Measurements from ENCODE around the gene ATF7IP2. TPM values are rescaled to one million over a fixed set of nuclear protein-coding genes. Genes with fewer than 3 reads are reported as not detected.

Gene ATF7IP2
- total and polyA plus RNA-seq, 2 of the 13 experiments (the other 11 are each of a cell fraction or from before 2014, with no cell fraction given), result 117 to 217 TPM

GRCh38 chr16:10355589-10355988 lies 30.3 kb upstream of the ATF7IP2 start (continued):
- TF ChIP-seq ZBTB33 (CRISPR knock-in tag; IDR thresholded peaks at IDR 0.05), result peak; percentile 55; the same call in 1 of the 2 replicates
- TF ChIP-seq MYNN (CRISPR knock-in tag; IDR thresholded peaks at IDR 0.05; ENCODE audit: low read depth), result no peak
- TF ChIP-seq PRPF4 (IDR thresholded peaks at IDR 0.05; ENCODE audit: low read depth, low read length, poor library complexity, severe bottlenecking), result peak; percentile 66
- no peak for TF ChIP-seq SCMH1 (CRISPR knock-in tag; IDR thresholded peaks at IDR 0.05; ENCODE audit: borderline replicate concordance)
- TF ChIP-seq BRD4 (CRISPR knock-in tag; IDR thresholded peaks at IDR 0.05), result no peak

- FAIRE-seq, result no peak
- CTCF ChIA-PET (ENCODE audit: low intra/inter-chr PET ratio, low total read pairs), result no interaction called here
- TF ChIP-seq POLR2A (IDR thresholded peaks at IDR 0.05; ENCODE audit: insufficient read depth in 1 of 2, low read depth in 2 of 2, low read length in 2 of 2), result no peak
- TF ChIP-seq ZBTB42 (CRISPR knock-in tag; IDR thresholded peaks at IDR 0.05), result no peak
- no peak for TF ChIP-seq ZNF577 (CRISPR knock-in tag; IDR thresholded peaks at IDR 0.05; ENCODE audit: borderline replicate concordance, low read depth)
- TF ChIP-seq KMT2B (CRISPR knock-in tag; IDR thresholded peaks at IDR 0.05), result no peak
- no peak for TF ChIP-seq ZNF720 (CRISPR knock-in tag; IDR thresholded peaks at IDR 0.05)
- TF ChIP-seq SPEN (CRISPR knock-in tag; IDR thresholded peaks at IDR 0.05; ENCODE audit: low read depth), result no peak
- peak; percentile 51; the same call in 1 of the 2 replicates for TF ChIP-seq FOXO1 (CRISPR knock-in tag; IDR thresholded peaks at IDR 0.05)
- TF ChIP-seq MIER2 (CRISPR knock-in tag; IDR thresholded peaks at IDR 0.05), result no peak
- peak; percentile 68; the same call in 1 of the 2 replicates for TF ChIP-seq SSRP1 (CRISPR knock-in tag; IDR thresholded peaks at IDR 0.05)
- TF ChIP-seq ZBTB46 (CRISPR knock-in tag; IDR thresholded peaks at IDR 0.05; ENCODE audit: borderline replicate concordance), result no peak
- no peak for TF ChIP-seq ZNF124 (CRISPR knock-in tag; IDR thresholded peaks at IDR 0.05)
- no peak; the same call in 1 of the 2 replicates for TF ChIP-seq THRA (CRISPR knock-in tag; IDR thresholded peaks at IDR 0.05; ENCODE audit: borderline replicate concordance)
- no peak for TF ChIP-seq PHF5A (CRISPR knock-in tag; IDR thresholded peaks at IDR 0.05; ENCODE audit: low read depth, unreplicated experiment)
Measured at GRCh38 chr16:10356870-10357842, 28.7 kb upstream of the ATF7IP2 start.

More at GRCh38 chr16:10356870-10357842, 28.7 kb upstream of the ATF7IP2 start:
- Histone ChIP-seq H3K9ac (ENCODE audit: insufficient read depth, low read depth, low read length) (peak overlapping the region; percentile 54), H3K4me3 (replicated peaks in 1 of 3; ENCODE audit: insufficient read depth in 1 of 3, low read depth in 2 of 3, low read length in 3 of 3) (no peak overlapping the region; a peak in 1 of 6 replicates), H3K9me3 (ENCODE audit: low read length) (no peaks in the 10 kb centered on the region), H2AFZ (ENCODE audit: low read length) (peak overlapping the region; percentile 1), H3K36me3 (replicated peaks in 1 of 2; ENCODE audit: control insufficient read depth in 1 of 2, insufficient read depth in 2 of 2, low read length in 2 of 2) (no peaks in the 10 kb centered on the region), H3K4me2 (ENCODE audit: low read depth, low read length) (peak overlapping the region; percentile 43), H3K79me2 (ENCODE audit: insufficient read depth, low read length) (no peaks in the 10 kb centered on the region), H4K20me1 (ENCODE audit: insufficient read depth, low read length) (no peaks in the 10 kb centered on the region), H3K4me1 (ENCODE audit: insufficient read depth, low read length) (peaks cover 64% of the 10 kb centered on the region), H3K27me3 (ENCODE audit: control insufficient read depth in 1 of 2, insufficient read depth in 2 of 2, low read length in 2 of 2) (no peaks in the 10 kb centered on the region), H3K27ac (ENCODE audit: extremely low read length, insufficient read depth, low read length) (peak overlapping the region; percentile 63)
- intact Hi-C loops (cut with micrococcal nuclease; ENCODE audit: unreplicated experiment) (loop anchor here (2.0 kb wide), 1 partner anchor 34 kb away; no protein-coding TSS in a partner anchor), in situ Hi-C loops (cut with HindIII; ENCODE audit: extremely low pct_ligation_motif_present, low pct_unique_long_range_greater_than_20kb) (no loop called here)
- POLR2A ChIA-PET, result interaction anchor here (0.6 to 1.4 kb wide), 2 partner anchors 29 to 296 kb away, joined by 3 to 5 read pairs; partner anchors contain the start of gene ATF7IP2
- WGBS (ENCODE audit: low lambda C conversion rate), result 49% methylated on average over 11 of the region's 11 CpGs
- DNase-seq (ENCODE audit: low spot score), result peak; percentile 94
- no TSS peak for BruUV-seq (replicated peaks)
- ATAC-seq, result peak; percentile 77
